IMR-90 (cell line): ENCODE data around the gene FBXO44. TPM values are rescaled to one million over a fixed set of nuclear protein-coding genes. Genes with fewer than 3 reads are reported as not detected.

Source experiments
- ATAC-seq: fragments of 200-7000 bp; cut with Tn5 transposase; 2 replicates; pipeline ENCODE4 v1.9.1; 2020; ENCODE audit warnings: low read depth, mild to moderate bottlenecking, moderate library complexity
- BruUV-seq: library from RNA; stranded (reverse); fragments of 400-500 nt; replicated peaks from 2 replicates; lab custom pipeline; 2021; lab: Mats Ljungman, UMichigan
- CTCF ChIA-PET: fragments of 300-600 bp; formaldehyde crosslinking; extraction: SDS; loops from one replicate; lab custom pipeline; 2021; ENCODE audit warnings: antibody characterized with exemption; lab: Yijun Ruan, JAX
- POLR2A ChIA-PET: fragments of 300-600 bp; sonication (Branson Sonifier 250); formaldehyde crosslinking; loops from one replicate; lab custom pipeline; 2022; ENCODE audit warnings: antibody characterized with exemption; ENCODE audit not compliant: unreplicated experiment; lab: Charles Lee
- DNase-seq: peaks from one replicate; pipeline ENCODE4 v3.0.0; 2013
- H2AFZ ChIP-seq: replicated peaks from 2 replicates; pipeline ENCODE3; 2013; ENCODE audit warnings: low read length, mild to moderate bottlenecking; ENCODE audit not compliant: poor library complexity
- H2AK5ac ChIP-seq: 2 replicates; pipeline ENCODE4 v1.6.1; 2013; ENCODE audit warnings: low read depth, low read length, inconsistent platforms
- H2AK9ac ChIP-seq: replicated peaks from 2 replicates; pipeline ENCODE3; 2013; ENCODE audit warnings: mild to moderate bottlenecking, low read depth, low read length, moderate library complexity; ENCODE audit not compliant: poor library complexity
- H2BK120ac ChIP-seq: 2 replicates; pipeline ENCODE4 v1.6.1; 2013; ENCODE audit warnings: low read depth, low read length, inconsistent platforms
- H2BK15ac ChIP-seq: 3 replicates; pipeline ENCODE4 v1.6.1; 2013; ENCODE audit warnings: low read depth, low read length, inconsistent platforms
- H2BK20ac ChIP-seq: 2 replicates; pipeline ENCODE4 v1.6.1; 2013; ENCODE audit warnings: low read depth, mild to moderate bottlenecking, inconsistent platforms, low read length, moderate library complexity
- H2BK5ac ChIP-seq: 2 replicates; pipeline ENCODE4 v1.6.1; 2013; ENCODE audit warnings: mild to moderate bottlenecking, low read depth, low read length, inconsistent platforms; ENCODE audit not compliant: poor library complexity, severe bottlenecking
- H3K14ac ChIP-seq: replicated peaks from 2 replicates; pipeline ENCODE4 v1.6.1; 2013; ENCODE audit warnings: low read depth, low read length, inconsistent platforms
- H3K18ac ChIP-seq: 2 replicates; pipeline ENCODE4 v1.6.1; 2013; ENCODE audit warnings: low read depth, low read length, control low read depth
- H3K23ac ChIP-seq: 2 replicates; pipeline ENCODE4 v1.6.1; 2013; ENCODE audit warnings: low read depth, low read length, inconsistent platforms
- H3K27ac ChIP-seq: 2 replicates; pipeline ENCODE4 v1.5.1; 2013; ENCODE audit warnings: mild to moderate bottlenecking, control low read depth, low read length; ENCODE audit not compliant: insufficient read depth
- H3K27me3 ChIP-seq: 2 replicates; pipeline ENCODE4 v1.6.1; 2013; ENCODE audit warnings: low read length; ENCODE audit not compliant: control insufficient read depth, insufficient read depth
- H3K36me3 ChIP-seq: 2 replicates; pipeline ENCODE4 v1.6.1; 2013; ENCODE audit warnings: low read length, mixed read lengths; ENCODE audit not compliant: control insufficient read depth, insufficient read depth
- H3K4ac ChIP-seq: 2 replicates; pipeline ENCODE4 v1.6.1; 2013; ENCODE audit warnings: low read depth, low read length, inconsistent platforms
- H3K4me1 ChIP-seq: 2 replicates; pipeline ENCODE4 v1.6.1; 2013; ENCODE audit warnings: low read length, mixed read lengths; ENCODE audit not compliant: control insufficient read depth, insufficient read depth
- H3K4me2 ChIP-seq: 2 replicates; pipeline ENCODE4 v1.6.1; 2013; ENCODE audit warnings: low read depth, mild to moderate bottlenecking, control low read depth, low read length, moderate library complexity
- H3K4me3 ChIP-seq: 2 replicates; pipeline ENCODE4 v1.5.1; 2013; ENCODE audit warnings: low read depth, mild to moderate bottlenecking, control low read depth, low read length, moderate library complexity; ENCODE audit not compliant: insufficient read depth
- H3K56ac ChIP-seq: 2 replicates; pipeline ENCODE4 v1.6.1; 2013; ENCODE audit warnings: low read length, inconsistent platforms; ENCODE audit not compliant: insufficient read depth; ENCODE audit errors: extremely low read depth
- H3K79me1 ChIP-seq, 2 experiments: 2 replicates each; pipeline ENCODE4 v1.6.1; 2013; ENCODE audit warnings: low read length in 2 of 2, inconsistent platforms in 1 of 2, low read depth in 1 of 2
- H3K9ac ChIP-seq: 2 replicates; pipeline ENCODE4 v1.6.1; 2013; ENCODE audit warnings: low read depth, low read length, control low read depth
- H3K9me1 ChIP-seq: 2 replicates; pipeline ENCODE4 v1.6.1; 2013; ENCODE audit warnings: low read length, inconsistent platforms; ENCODE audit not compliant: insufficient read depth
- H3K9me3 ChIP-seq: 2 replicates; pipeline ENCODE4 v1.6.1; 2013; ENCODE audit warnings: low read length; ENCODE audit not compliant: control insufficient read depth, insufficient read depth
- H4K20me1 ChIP-seq: 2 replicates; pipeline ENCODE4 v1.6.1; 2013; ENCODE audit warnings: low read length, inconsistent platforms; ENCODE audit not compliant: insufficient read depth
- H4K5ac ChIP-seq: 2 replicates; pipeline ENCODE4 v1.6.1; 2013; ENCODE audit warnings: mild to moderate bottlenecking, low read depth, low read length, control low read depth
- H4K8ac ChIP-seq, 2 experiments: 2 replicates each; pipeline ENCODE4 v1.6.1; 2013; ENCODE audit warnings: low read depth in 2 of 2, low read length in 2 of 2, control low read depth in 1 of 2, inconsistent platforms in 1 of 2
- H4K91ac ChIP-seq: 2 replicates; pipeline ENCODE4 v1.6.1; 2013; ENCODE audit warnings: low read depth, low read length, inconsistent platforms; ENCODE audit not compliant: insufficient read depth
- BHLHE40 ChIP-seq: fragments of 150-350 bp; IDR thresholded peaks from 2 replicates; pipeline ENCODE4 v1.6.1; 2016; ENCODE audit warnings: mild to moderate bottlenecking, low read depth, low read length
- CEBPB ChIP-seq: IDR thresholded peaks from 2 replicates; pipeline ENCODE4 v1.6.1; 2012; ENCODE audit warnings: low read depth, low read length, improper control_type of control experiment
- CHD1 ChIP-seq: IDR thresholded peaks from 2 replicates; pipeline ENCODE4 v1.6.1; 2012; ENCODE audit warnings: low read depth, low read length, improper control_type of control experiment
- CTCF ChIP-seq: conservative IDR thresholded peaks from 2 replicates; pipeline ENCODE4 v1.5.1; 2012; ENCODE audit warnings: mild to moderate bottlenecking, low read depth, low read length, improper control_type of control experiment
- FOS ChIP-seq: fragments of 150-350 bp; IDR thresholded peaks from 2 replicates; pipeline ENCODE4 v1.6.1; 2016; ENCODE audit warnings: low read depth, low read length
- MAZ ChIP-seq: IDR thresholded peaks from 2 replicates; pipeline ENCODE4 v1.6.1; 2012; ENCODE audit warnings: low read depth, mild to moderate bottlenecking, low read length, improper control_type of control experiment, moderate library complexity, borderline replicate concordance
- POLR2A ChIP-seq: IDR thresholded peaks from 2 replicates; pipeline ENCODE4 v1.6.1; 2012; ENCODE audit warnings: mild to moderate bottlenecking, low read depth, low read length
- RFX5 ChIP-seq: IDR thresholded peaks from 2 replicates; pipeline ENCODE4 v1.8.0; 2012; ENCODE audit warnings: low read depth, mild to moderate bottlenecking, low read length, moderate library complexity
- WGBS, 2 experiments: methylation state at CpG; one replicate each; pipeline versions ENCODE4 v1.1.5 to v1.1.7; 2013; ENCODE audit warnings: missing lambda C conversion rate in 2 of 2; ENCODE audit not compliant: insufficient read length in 1 of 2; ENCODE audit errors: extremely low coverage in 2 of 2; 5-methylcytosine and 5-hydroxymethylcytosine counted together
- dilution Hi-C: fragments of 300-500 bp; cut with HindIII; formaldehyde crosslinking; loops from one replicate; pipeline ENCODE4 v1.14.3; 2018; ENCODE audit warnings: low sequenced_read_pairs; ENCODE audit not compliant: unreplicated experiment
- in situ Hi-C: fragments of 300-500 bp; cut with MboI; formaldehyde crosslinking; loops from 3 replicates; pipeline ENCODE4 v1.14.3; 2019; ENCODE audit warnings: low sequenced_read_pairs, inconsistent platforms, mixed read lengths
- intact Hi-C: fragments of 100-400 bp; cut with micrococcal nuclease; formaldehyde crosslinking; loops from 2 replicates; pipeline ENCODE4 v1.10.0; 2022
- polyA plus RNA-seq, 3 experiments: library from polyadenylated mRNA; depleted of rRNA; stranded (reverse); fragments of >200 nt; gene quantifications; 2 replicates each; pipeline ENCODE4 v1.2.3, GENCODE V29; 2012; ENCODE audit warnings: low replicate concordance in 1 of 3
- total RNA-seq: library from RNA; depleted of rRNA; stranded (reverse); fragments of >200 nt; gene quantifications from 2 replicates; pipeline ENCODE4 v1.2.3, GENCODE V29; 2012
- TF ChIP-seq, protein P1 (sequence below): fragments of 150-350 bp; IDR thresholded peaks from 2 replicates; pipeline ENCODE4 v1.6.1; 2016; ENCODE audit warnings: low read depth, mild to moderate bottlenecking, low read length, moderate library complexity, borderline replicate concordance

Gene FBXO44
- total and polyA plus RNA-seq, 2 of the 4 experiments (the other 2 are of a cell fraction) = 9.3 to 25.5 TPM

GRCh38 chr1:11638121-11638520 is 16.6 kb upstream of the FBXO44 start:
- dilution Hi-C loops (no loop called here), in situ Hi-C loops (no loop called here), intact Hi-C loops (no loop called here)
- no peak overlapping the region for H3K4ac ChIP-seq
- H3K56ac ChIP-seq = no peak overlapping the region
- no peak overlapping the region for H2BK20ac ChIP-seq
- no peak overlapping the region for H2AK9ac ChIP-seq
- ChIA-PET POLR2A (no interaction called here), CTCF (interaction anchor here (0.8 to 1.0 kb wide), 2 partner anchors 13 to 396 kb away, joined by 3 to 4 read pairs; no protein-coding TSS in a partner anchor)
- no peak overlapping the region for H4K8ac ChIP-seq
- H3K9ac ChIP-seq = no peak overlapping the region
- H3K14ac ChIP-seq = no peak overlapping the region
- H2BK5ac ChIP-seq = no peak overlapping the region
- H3K79me1 ChIP-seq = no peaks in the 10 kb centered on the region
- TF ChIP-seq CTCF = no peak
- no peak for TF ChIP-seq CHD1
- no peak for TF ChIP-seq MAZ
- no peak for TF ChIP-seq BHLHE40
- no peak for TF ChIP-seq CEBPB
- TF ChIP-seq RFX5 = no peak
- TF ChIP-seq, protein P1, sequence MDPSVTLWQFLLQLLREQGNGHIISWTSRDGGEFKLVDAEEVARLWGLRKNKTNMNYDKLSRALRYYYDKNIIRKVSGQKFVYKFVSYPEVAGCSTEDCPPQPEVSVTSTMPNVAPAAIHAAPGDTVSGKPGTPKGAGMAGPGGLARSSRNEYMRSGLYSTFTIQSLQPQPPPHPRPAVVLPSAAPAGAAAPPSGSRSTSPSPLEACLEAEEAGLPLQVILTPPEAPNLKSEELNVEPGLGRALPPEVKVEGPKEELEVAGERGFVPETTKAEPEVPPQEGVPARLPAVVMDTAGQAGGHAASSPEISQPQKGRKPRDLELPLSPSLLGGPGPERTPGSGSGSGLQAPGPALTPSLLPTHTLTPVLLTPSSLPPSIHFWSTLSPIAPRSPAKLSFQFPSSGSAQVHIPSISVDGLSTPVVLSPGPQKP = no peak
- no peak for TF ChIP-seq FOS
- no peak for TF ChIP-seq POLR2A
- no peak overlapping the region for H2AK5ac ChIP-seq
- H4K5ac ChIP-seq = no peak overlapping the region
- H3K9me1 ChIP-seq = no peaks in the 10 kb centered on the region
- H2AFZ ChIP-seq = no peak overlapping the region
- no peak for DNase-seq
- ATAC-seq = no peak
- peaks cover 7% of the 10 kb centered on the region; the same call in 1 of the 2 replicates for H3K27me3 ChIP-seq
- H3K4me1 ChIP-seq = no peaks in the 10 kb centered on the region
- no peak overlapping the region for H2BK15ac ChIP-seq
- no peak overlapping the region for H3K18ac ChIP-seq
- H3K4me2 ChIP-seq = no peak overlapping the region
- BruUV-seq = no TSS peak
- H3K27ac ChIP-seq = no peak overlapping the region
- H2BK120ac ChIP-seq = no peak overlapping the region
- no peak overlapping the region for H4K91ac ChIP-seq
- no peak overlapping the region for H3K23ac ChIP-seq
- H4K20me1 ChIP-seq = no peaks in the 10 kb centered on the region
- no peaks in the 10 kb centered on the region for H3K9me3 ChIP-seq
- WGBS, 2 experiments = no CpG with 5 or more reads among the region's 5 CpGs
- no peaks in the 10 kb centered on the region for H3K36me3 ChIP-seq
- no peak overlapping the region for H3K4me3 ChIP-seq
